COLO829 (cell line): ENCODE data around the gene ISLR.
"Not testable (repeated sequence)": the region's sequence is repeated elsewhere in the genome, so short reads cannot be mapped to it uniquely, and the experiment has no call there.

Source experiments
- DNase-seq: peaks from one replicate; pipeline ENCODE4 v3.0.0; 2012; ENCODE audit warnings: low spot score

ISLR gene

GRCh38 chr15:74136814-74137536 lies 36.5 kb upstream of the ISLR start:
- no peak for DNase-seq

GRCh38 chr15:74137537-74137894 lies 36.0 kb upstream of the ISLR start:
- DNase-seq, result no peak

GRCh38 chr15:74138642-74139041 lies 34.9 kb upstream of the ISLR start:
- no peak for DNase-seq

- DNase-seq, result no peak
Observed at GRCh38 chr15:74141591-74141990, 31.9 kb upstream of the ISLR start.

GRCh38 chr15:74144153-74144775 lies 29.2 kb upstream of the ISLR start:
- DNase-seq, result no peak

- DNase-seq, result no peak
Observed at GRCh38 chr15:74146277-74146800, 27.2 kb upstream of the ISLR start.

GRCh38 chr15:74147051-74147450 lies 26.5 kb upstream of the ISLR start:
- no peak for DNase-seq

GRCh38 chr15:74155766-74156417 lies 17.6 kb upstream of the ISLR start:
- no peak for DNase-seq

- no peak for DNase-seq
Observed at GRCh38 chr15:74156678-74157411, 16.7 kb upstream of the ISLR start.

- DNase-seq, result no peak
Observed at GRCh38 chr15:74157868-74158827, 15.4 kb upstream of the ISLR start.

- DNase-seq, result no peak
Observed at GRCh38 chr15:74158855-74159650, 14.5 kb upstream of the ISLR start.

- no peak for DNase-seq
Observed at GRCh38 chr15:74159773-74160172, 13.7 kb upstream of the ISLR start.

GRCh38 chr15:74160390-74160789 lies 13.1 kb upstream of the ISLR start:
- DNase-seq, result not testable (repeated sequence)

GRCh38 chr15:74162195-74162536 lies 11.3 kb upstream of the ISLR start:
- not testable (repeated sequence) for DNase-seq

- DNase-seq, result no peak
Observed at GRCh38 chr15:74165461-74165860, 8.0 kb upstream of the ISLR start.

GRCh38 chr15:74167891-74168331 lies 5.6 kb upstream of the ISLR start:
- DNase-seq, result no peak

GRCh38 chr15:74168711-74169126 lies 4.8 kb upstream of the ISLR start:
- no peak for DNase-seq

GRCh38 chr15:74170071-74170844 lies 3.3 kb upstream of the ISLR start:
- DNase-seq, result no peak

GRCh38 chr15:74170875-74171578 lies 2.5 kb upstream of the ISLR start:
- DNase-seq, result no peak
